BLaER1 (cell line): ENCODE results near the gene SDF4.

Experiments used
- H3K27ac ChIP-seq: shearing (Covaris generic); formaldehyde crosslinking; 2 replicates; pipeline ENCODE4 v1.8.1; 2022
- H3K27me3 ChIP-seq: shearing (Covaris generic); formaldehyde crosslinking; 2 replicates; pipeline ENCODE4 v1.8.1; 2022
- H3K36me3 ChIP-seq: shearing (Covaris generic); formaldehyde crosslinking; 2 replicates; pipeline ENCODE4 v1.8.1; 2022
- H3K4me1 ChIP-seq: shearing (Covaris generic); formaldehyde crosslinking; 2 replicates; pipeline ENCODE4 v1.8.1; 2022
- H3K4me2 ChIP-seq: shearing (Covaris generic); formaldehyde crosslinking; 2 replicates; pipeline ENCODE4 v1.8.1; 2022
- H3K4me3 ChIP-seq: shearing (Covaris generic); formaldehyde crosslinking; 2 replicates; pipeline ENCODE4 v1.8.1; 2022
- H3K9ac ChIP-seq: shearing (Covaris generic); formaldehyde crosslinking; 2 replicates; pipeline ENCODE4 v1.8.1; 2022
- H3K9me3 ChIP-seq: shearing (Covaris generic); formaldehyde crosslinking; 2 replicates; pipeline ENCODE4 v1.8.1; 2022
- H4K20me1 ChIP-seq: shearing (Covaris generic); formaldehyde crosslinking; 2 replicates; pipeline ENCODE4 v1.8.1; 2022
- Cebpa-rat ChIP-seq: shearing (Covaris generic); IDR thresholded peaks from 2 replicates; pipeline ENCODE4 v1.8.1; 2022

SDF4 gene

DNA sequence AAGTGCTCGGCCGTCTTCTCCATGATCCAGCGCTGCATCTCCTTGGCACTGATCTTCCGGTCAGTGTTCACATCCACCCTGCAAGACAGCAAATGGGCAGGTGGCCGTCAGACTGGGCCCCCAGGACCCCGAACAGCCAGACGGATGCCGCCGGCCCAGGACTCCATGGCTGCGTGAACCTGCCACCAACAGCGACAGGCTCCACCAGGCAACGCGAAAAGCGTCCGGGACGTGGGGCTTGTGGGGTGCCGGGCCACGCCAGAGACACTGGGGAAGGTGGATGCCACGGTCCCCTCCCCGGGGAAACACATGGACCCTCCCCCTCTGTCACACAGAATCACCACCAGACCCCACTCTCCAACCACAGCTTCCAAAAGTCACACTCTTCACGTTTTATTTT, 7.9 kb downstream of the SDF4 start:
- Histone ChIP-seq H3K36me3 (peaks cover 99% of the 10 kb centered on the region), H3K27ac (no peak overlapping the region), H3K9me3 (no peaks in the 10 kb centered on the region), H3K4me3 (no peak overlapping the region), H3K27me3 (no peaks in the 10 kb centered on the region), H3K4me1 (no peaks in the 10 kb centered on the region), H3K4me2 (no peak overlapping the region), H3K9ac (no peak overlapping the region), H4K20me1 (peaks cover 94% of the 10 kb centered on the region)
- no peak for TF ChIP-seq Cebpa-rat

DNA sequence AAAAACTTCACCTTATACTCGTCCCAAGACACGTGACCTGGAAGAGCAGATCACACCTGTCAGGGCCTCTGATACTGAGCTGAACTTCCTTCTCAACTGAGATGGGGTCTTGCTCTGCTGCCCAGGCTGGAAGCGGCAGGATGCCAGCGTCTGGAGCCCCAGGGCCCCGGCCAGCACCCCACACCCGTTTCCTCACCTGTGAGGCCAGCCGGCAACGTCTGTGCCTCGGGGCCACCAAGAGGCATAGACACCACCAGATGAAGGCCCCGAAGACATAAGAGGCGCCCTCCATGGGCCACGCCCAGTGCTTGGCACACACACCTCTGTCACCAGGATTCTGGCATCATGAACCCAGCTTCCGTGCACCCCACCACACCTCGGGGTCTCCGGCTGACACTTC, 8.5 kb downstream of the SDF4 start:
- no peaks in the 10 kb centered on the region for H3K9me3 ChIP-seq
- H3K4me2 ChIP-seq: no peak overlapping the region
- H3K27me3 ChIP-seq: no peaks in the 10 kb centered on the region
- no peak overlapping the region for H3K4me3 ChIP-seq
- peaks cover 94% of the 10 kb centered on the region for H4K20me1 ChIP-seq
- H3K27ac ChIP-seq: no peak overlapping the region
- no peak for TF ChIP-seq Cebpa-rat
- H3K36me3 ChIP-seq: peaks cover 99% of the 10 kb centered on the region
- H3K4me1 ChIP-seq: no peaks in the 10 kb centered on the region
- H3K9ac ChIP-seq: no peak overlapping the region

DNA sequence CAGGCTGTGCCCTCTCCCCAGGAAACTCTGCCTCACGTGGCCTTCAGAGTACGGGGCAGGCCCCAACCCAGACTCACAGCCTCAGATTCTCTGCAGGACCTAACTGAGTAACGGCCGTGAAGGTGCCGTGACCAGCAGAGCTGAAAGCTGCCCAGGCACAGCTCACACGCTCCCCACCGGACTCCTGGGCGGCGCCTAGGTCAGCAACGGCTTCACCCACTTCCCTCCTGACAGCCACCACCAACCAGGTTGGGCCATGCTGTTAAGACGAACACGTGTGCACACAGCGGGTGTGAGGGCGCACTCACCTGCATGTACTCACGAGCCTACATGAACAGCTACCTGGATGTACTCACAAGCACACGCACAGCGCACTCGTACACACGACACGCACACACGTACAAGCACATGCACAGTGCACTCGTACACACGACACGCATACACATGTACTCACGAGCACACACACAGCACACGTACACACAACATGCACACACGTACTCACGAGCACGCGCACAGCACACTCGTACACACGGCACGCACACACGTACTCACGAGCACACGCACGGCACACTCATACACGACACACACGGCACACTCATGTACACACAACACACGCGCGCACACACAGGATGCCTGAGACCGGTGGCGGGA, 9.1 kb downstream of the SDF4 start:
- peaks cover 99% of the 10 kb centered on the region for H3K36me3 ChIP-seq

DNA sequence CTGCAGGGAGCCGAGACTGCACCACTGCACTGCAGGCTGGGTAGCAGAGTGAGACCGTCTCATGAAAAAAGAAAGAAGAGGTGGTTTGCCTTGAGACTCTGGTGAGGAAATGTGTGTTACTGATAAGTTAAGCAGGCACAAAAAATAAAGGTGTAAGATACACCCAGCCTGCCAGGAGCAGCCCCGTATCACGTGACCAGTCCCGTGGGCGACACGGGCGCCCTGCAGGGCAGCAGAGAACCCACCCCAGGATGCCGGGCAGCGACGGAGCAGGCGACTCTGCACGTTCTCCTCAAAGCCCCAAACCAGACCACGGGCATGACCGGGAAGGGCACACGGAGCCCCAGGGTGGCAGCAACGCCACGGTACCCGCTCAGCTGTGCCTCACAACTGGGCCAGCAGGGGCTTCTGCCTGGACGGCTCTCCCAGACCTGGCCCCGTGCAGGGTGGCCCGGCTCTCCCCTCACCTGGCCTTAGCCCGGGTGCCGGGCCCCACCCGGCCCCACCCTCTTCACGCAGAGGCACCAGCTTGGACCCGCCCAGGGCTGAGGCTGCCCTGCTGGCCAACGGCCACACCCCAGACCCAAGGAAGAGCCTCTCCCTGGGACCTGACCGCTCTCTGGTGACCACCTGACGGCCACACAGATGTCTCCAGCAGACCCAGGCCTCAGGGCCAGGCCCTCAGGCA, 9.8 kb downstream of the SDF4 start:
- Histone ChIP-seq H3K4me2 (no peak overlapping the region), H3K4me1 (peaks cover 2% of the 10 kb centered on the region; the same call in 1 of the 2 replicates), H3K27me3 (no peaks in the 10 kb centered on the region), H4K20me1 (peaks cover 94% of the 10 kb centered on the region), H3K27ac (no peak overlapping the region), H3K36me3 (peaks cover 99% of the 10 kb centered on the region), H3K9ac (no peak overlapping the region), H3K9me3 (no peaks in the 10 kb centered on the region), H3K4me3 (no peak overlapping the region)
- no peak for TF ChIP-seq Cebpa-rat

More for the DNA sequence above, 9.1 kb downstream of the SDF4 start:
- Histone ChIP-seq H3K4me1 (no peaks in the 10 kb centered on the region), H3K9me3 (no peaks in the 10 kb centered on the region), H4K20me1 (peaks cover 94% of the 10 kb centered on the region), H3K27ac (no peak overlapping the region), H3K9ac (no peak overlapping the region), H3K4me3 (no peak overlapping the region), H3K27me3 (no peaks in the 10 kb centered on the region), H3K4me2 (no peak overlapping the region)
- no peak for TF ChIP-seq Cebpa-rat

DNA sequence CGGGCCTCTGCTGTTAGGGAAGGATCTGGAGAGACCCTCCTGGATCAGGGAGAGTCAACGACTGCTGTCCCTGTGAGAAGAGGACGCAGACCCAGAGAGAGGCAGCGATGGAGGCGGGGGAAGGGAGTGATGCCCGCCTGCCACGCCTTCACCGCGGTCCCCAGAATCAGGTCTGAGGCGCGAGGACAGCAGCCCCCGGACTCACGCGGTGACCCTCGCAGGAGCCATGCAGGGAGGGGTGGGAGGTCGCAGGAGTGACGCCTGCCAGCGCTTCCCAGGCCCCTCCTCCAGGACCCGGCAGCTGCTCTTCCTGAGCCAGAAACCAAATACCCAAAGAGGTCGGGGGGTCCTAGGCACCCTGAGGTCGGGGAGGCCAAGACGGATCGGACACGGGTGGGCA, 11.6 kb downstream of the SDF4 start:
- Histone ChIP-seq H3K27me3 (no peaks in the 10 kb centered on the region), H3K4me2 (no peak overlapping the region), H3K27ac (no peak overlapping the region), H3K4me3 (no peak overlapping the region), H4K20me1 (peaks cover 94% of the 10 kb centered on the region), H3K4me1 (peaks cover 20% of the 10 kb centered on the region), H3K36me3 (peaks cover 99% of the 10 kb centered on the region), H3K9ac (no peak overlapping the region), H3K9me3 (no peaks in the 10 kb centered on the region)
- TF ChIP-seq Cebpa-rat: no peak

DNA sequence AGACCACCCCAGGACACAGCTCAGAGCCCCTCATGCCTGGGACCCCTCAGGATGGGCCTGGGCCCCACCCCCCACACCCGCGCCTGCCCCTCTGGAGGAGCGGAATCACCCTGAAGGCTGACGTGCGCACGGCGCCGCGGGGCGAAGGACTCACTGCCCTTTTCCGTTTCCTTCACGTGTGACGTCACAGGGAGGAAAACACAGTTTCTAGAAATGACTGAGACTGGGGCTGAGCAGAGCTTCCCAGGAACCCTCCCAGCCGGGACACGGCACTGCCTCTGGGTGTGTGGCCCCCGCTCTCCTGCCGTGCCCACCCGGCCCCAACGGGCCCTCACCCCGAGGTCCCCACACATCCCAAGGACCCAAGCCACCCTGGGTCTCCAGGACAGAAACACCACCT, 12.5 kb downstream of the SDF4 start:
- Histone ChIP-seq H3K9me3 (no peaks in the 10 kb centered on the region), H3K4me2 (no peak overlapping the region), H3K27me3 (no peaks in the 10 kb centered on the region), H3K4me1 (peaks cover 29% of the 10 kb centered on the region), H3K36me3 (peaks cover 93% of the 10 kb centered on the region), H3K4me3 (no peak overlapping the region), H3K27ac (no peak overlapping the region), H4K20me1 (peaks cover 94% of the 10 kb centered on the region), H3K9ac (no peak overlapping the region)
- TF ChIP-seq Cebpa-rat: no peak

DNA sequence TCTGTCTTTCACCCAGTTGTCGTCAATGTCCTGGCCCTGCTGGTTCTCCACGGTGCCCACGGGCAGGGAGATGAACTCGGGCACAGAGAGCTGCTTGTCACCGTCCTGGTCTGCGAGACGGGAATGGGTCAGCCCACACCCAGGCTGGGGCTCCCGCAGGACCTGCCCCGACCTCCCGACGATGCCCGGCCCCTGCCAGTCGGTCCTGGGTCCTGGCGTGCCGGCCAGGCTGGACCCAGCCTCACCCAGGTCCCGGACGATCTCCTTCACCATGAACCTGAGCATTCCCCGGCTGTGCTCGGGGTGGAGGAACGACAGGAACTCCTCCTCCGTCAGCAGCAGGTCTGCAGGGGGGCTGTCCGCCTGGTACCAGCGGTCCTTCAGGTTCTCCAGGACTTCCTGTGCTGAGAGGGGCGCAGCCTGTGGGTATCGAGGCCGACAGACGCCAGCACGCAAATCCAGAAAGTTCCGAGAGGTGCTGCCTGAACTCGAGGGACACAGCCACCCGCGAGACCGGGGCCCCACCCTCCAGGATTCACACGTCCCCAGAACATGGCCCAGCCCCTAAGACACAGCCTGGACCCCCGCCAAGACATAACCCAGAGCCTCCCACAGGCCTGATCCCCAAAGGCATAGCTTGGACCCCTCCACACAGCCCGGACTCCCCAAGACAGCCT, 13.1 kb downstream of the SDF4 start:
- Histone ChIP-seq H3K9ac (no peak overlapping the region), H3K9me3 (no peaks in the 10 kb centered on the region), H3K36me3 (peaks cover 87% of the 10 kb centered on the region), H3K4me1 (peaks cover 36% of the 10 kb centered on the region), H3K4me2 (no peak overlapping the region), H3K27me3 (no peaks in the 10 kb centered on the region), H3K4me3 (no peak overlapping the region), H4K20me1 (peaks cover 94% of the 10 kb centered on the region), H3K27ac (no peak overlapping the region)
- no peak for TF ChIP-seq Cebpa-rat

DNA sequence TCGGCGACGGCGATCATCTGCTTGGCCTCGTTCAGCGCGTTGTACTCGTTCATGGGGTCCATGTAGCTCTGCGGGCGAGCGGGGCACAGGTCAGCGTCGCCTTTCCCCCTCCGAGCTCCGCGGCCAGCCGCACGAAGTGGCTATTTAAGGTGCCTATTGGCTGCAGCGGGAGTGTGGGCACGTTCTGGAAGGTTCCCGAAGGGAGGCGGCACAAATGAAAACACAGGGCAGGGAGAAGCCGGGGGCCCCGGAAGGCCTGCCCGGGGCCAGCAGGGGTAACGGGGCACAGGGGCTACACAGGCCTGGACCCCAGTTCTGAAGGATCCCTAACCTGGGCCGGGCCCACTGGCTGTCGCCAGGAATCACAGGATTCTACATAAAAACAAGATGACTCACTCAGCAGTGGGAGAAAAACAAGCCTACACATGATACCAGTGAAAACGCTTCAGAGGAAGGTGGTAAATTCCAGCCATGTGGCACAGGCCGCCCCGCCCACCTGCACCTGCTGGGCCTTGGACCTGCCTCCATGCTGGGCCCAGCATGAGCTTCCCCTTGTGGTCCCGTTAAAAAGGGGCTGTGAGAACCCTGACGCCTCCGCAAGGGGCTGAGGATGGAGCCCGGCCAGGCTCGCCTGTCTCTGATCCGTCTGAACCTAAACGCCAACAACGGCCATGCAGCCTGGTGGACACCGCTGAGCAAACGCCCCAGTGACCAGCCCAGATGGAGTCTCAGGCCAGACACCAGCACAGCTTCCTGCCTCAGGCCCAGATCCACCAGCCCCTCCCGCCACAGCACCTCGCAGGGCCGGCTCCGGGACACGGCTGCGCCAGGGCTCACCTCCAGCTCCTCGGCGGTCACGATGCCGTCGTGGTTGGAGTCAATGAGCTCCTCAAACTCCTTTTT, 13.9 kb downstream of the SDF4 start:
- Histone ChIP-seq H3K27me3 (peaks cover 6% of the 10 kb centered on the region; the same call in 1 of the 2 replicates), H3K4me1 (peaks cover 44% of the 10 kb centered on the region), H3K4me2 (no peak overlapping the region), H4K20me1 (peaks cover 96% of the 10 kb centered on the region), H3K9me3 (no peaks in the 10 kb centered on the region), H3K4me3 (no peak overlapping the region), H3K36me3 (peaks cover 80% of the 10 kb centered on the region), H3K9ac (no peak overlapping the region), H3K27ac (no peak overlapping the region)
- no peak for TF ChIP-seq Cebpa-rat

DNA sequence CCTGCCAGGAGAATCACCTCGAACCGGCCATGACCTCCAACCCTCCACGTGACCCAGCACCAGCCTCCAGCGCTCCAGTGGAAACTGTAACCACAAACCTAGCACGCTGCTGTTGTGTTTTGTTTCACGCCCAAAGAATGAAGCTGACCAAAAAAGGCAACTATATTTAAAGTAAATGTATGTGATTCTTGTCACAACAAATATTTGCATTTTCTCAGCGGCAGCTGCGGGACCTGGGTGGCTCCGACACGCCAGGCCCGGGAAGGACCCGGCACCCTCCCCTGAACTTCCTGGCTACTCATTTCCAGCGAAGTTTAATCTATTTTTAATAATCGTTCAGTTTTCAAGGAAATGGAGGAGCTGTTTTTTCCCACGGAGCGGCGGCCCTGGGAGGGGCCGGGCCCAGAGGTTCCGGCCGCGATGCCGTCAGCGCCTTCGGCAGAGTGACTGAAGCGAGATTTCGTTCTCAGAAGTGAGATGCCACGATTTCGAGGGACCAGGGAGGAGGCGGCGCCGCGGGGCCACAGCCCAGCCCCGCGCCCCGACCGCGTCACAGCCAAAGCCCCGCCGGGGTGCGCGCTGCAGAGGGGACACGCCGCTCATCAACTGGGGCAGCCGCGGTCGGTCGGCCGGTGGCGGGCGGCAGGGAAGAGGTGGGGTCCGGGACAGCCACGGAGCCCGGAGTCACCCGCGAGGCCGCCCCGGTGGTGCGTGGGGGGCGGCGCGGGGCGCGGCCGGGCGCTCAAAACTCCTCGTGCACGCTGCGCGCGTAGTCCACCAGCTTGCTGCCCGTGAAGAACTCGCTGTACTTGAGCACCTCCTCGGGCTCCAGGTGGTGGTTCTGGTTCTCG, 14.8 kb downstream of the SDF4 start:
- Histone ChIP-seq H3K4me2 (no peak overlapping the region; the same call in 1 of the 2 replicates), H3K4me1 (peaks cover 52% of the 10 kb centered on the region), H3K9me3 (no peaks in the 10 kb centered on the region), H3K36me3 (peaks cover 71% of the 10 kb centered on the region), H3K27ac (no peak overlapping the region), H3K9ac (no peak overlapping the region), H3K27me3 (peaks cover 6% of the 10 kb centered on the region; the same call in 1 of the 2 replicates), H3K4me3 (no peak overlapping the region), H4K20me1 (peaks cover 91% of the 10 kb centered on the region)
- no peak for TF ChIP-seq Cebpa-rat
